HL-60 (cell line): ENCODE results near the gene BTG1.

ENCODE experiments used
- CTCF ChIP-seq: IDR thresholded peaks from one replicate; pipeline ENCODE4 v1.5.1; 2011; ENCODE audit warnings: low read length, control low read depth, inconsistent platforms; ENCODE audit not compliant: insufficient read depth
- SPI1 ChIP-seq: IDR thresholded peaks from 2 replicates; pipeline ENCODE4 v1.6.1; 2012; ENCODE audit warnings: low read depth, mild to moderate bottlenecking, borderline replicate concordance
- TF ChIP-seq, protein P1 (sequence below): IDR thresholded peaks from 2 replicates; pipeline ENCODE4 v1.6.1; 2012; ENCODE audit warnings: low read depth; ENCODE audit not compliant: insufficient replicate concordance

GRCh38 chr12:92128612-92129011 is 17.0 kb downstream of the BTG1 start:
- TF ChIP-seq CTCF (no peak), SPI1 (no peak)
- TF ChIP-seq, protein P1, sequence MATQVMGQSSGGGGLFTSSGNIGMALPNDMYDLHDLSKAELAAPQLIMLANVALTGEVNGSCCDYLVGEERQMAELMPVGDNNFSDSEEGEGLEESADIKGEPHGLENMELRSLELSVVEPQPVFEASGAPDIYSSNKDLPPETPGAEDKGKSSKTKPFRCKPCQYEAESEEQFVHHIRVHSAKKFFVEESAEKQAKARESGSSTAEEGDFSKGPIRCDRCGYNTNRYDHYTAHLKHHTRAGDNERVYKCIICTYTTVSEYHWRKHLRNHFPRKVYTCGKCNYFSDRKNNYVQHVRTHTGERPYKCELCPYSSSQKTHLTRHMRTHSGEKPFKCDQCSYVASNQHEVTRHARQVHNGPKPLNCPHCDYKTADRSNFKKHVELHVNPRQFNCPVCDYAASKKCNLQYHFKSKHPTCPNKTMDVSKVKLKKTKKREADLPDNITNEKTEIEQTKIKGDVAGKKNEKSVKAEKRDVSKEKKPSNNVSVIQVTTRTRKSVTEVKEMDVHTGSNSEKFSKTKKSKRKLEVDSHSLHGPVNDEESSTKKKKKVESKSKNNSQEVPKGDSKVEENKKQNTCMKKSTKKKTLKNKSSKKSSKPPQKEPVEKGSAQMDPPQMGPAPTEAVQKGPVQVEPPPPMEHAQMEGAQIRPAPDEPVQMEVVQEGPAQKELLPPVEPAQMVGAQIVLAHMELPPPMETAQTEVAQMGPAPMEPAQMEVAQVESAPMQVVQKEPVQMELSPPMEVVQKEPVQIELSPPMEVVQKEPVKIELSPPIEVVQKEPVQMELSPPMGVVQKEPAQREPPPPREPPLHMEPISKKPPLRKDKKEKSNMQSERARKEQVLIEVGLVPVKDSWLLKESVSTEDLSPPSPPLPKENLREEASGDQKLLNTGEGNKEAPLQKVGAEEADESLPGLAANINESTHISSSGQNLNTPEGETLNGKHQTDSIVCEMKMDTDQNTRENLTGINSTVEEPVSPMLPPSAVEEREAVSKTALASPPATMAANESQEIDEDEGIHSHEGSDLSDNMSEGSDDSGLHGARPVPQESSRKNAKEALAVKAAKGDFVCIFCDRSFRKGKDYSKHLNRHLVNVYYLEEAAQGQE = no peak
